HEK293T (cell line): ENCODE measurements around the gene TMEM117.

ENCODE experiments used
- CTCF ChIA-PET: fragments of 350-600 bp; formaldehyde crosslinking; extraction: SDS; loops from one replicate; lab custom pipeline; 2021; ENCODE audit warnings: antibody characterized with exemption, inconsistent platforms; lab: Yijun Ruan, JAX
- POLR2A ChIA-PET: fragments of 350-600 bp; formaldehyde crosslinking; extraction: SDS; loops from one replicate; lab custom pipeline; 2020; ENCODE audit warnings: antibody characterized with exemption, inconsistent platforms; lab: Yijun Ruan, JAX
- DNase-seq: peaks from one replicate; pipeline ENCODE4 v3.0.0; 2012; ENCODE audit warnings: mixed read lengths; ENCODE audit errors: extremely low spot score
- ARNT ChIP-seq: fragments of 450-650 bp; IDR thresholded peaks from 2 replicates; pipeline ENCODE4 v1.6.1; 2017; ENCODE audit warnings: mild to moderate bottlenecking
- BHLHE40 ChIP-seq: fragments of 450-650 bp; IDR thresholded peaks from 2 replicates; pipeline ENCODE4 v1.6.1; 2016; ENCODE audit warnings: mild to moderate bottlenecking, moderate library complexity, borderline replicate concordance
- CTBP1 ChIP-seq: fragments of 450-650 bp; IDR thresholded peaks from 2 replicates; pipeline ENCODE4 v1.6.1; 2016; ENCODE audit warnings: borderline replicate concordance
- ELF4 ChIP-seq: fragments of 450-650 bp; IDR thresholded peaks from 2 replicates; pipeline ENCODE4 v1.6.1; 2017; ENCODE audit warnings: antibody characterized with exemption
- FOXA1 ChIP-seq: fragments of 450-650 bp; IDR thresholded peaks from 2 replicates; pipeline ENCODE4 v1.6.1; 2016; ENCODE audit warnings: mild to moderate bottlenecking
- FOXK2 ChIP-seq: fragments of 450-650 bp; IDR thresholded peaks from 2 replicates; pipeline ENCODE4 v1.6.1; 2016; ENCODE audit warnings: mild to moderate bottlenecking
- FOXM1 ChIP-seq: fragments of 450-650 bp; IDR thresholded peaks from 2 replicates; pipeline ENCODE4 v1.6.1; 2017; ENCODE audit warnings: mild to moderate bottlenecking, borderline replicate concordance
- HDGF ChIP-seq: fragments of 450-650 bp; IDR thresholded peaks from 2 replicates; pipeline ENCODE4 v1.6.1; 2017; ENCODE audit warnings: antibody characterized with exemption, borderline replicate concordance
- L3MBTL2 ChIP-seq: fragments of 450-650 bp; conservative IDR thresholded peaks from 2 replicates; pipeline ENCODE4 v1.6.1; 2016; ENCODE audit warnings: mild to moderate bottlenecking
- LEF1 ChIP-seq: fragments of 450-650 bp; IDR thresholded peaks from 2 replicates; pipeline ENCODE4 v1.6.1; 2017; ENCODE audit warnings: mild to moderate bottlenecking, borderline replicate concordance
- NFRKB ChIP-seq: fragments of 450-650 bp; IDR thresholded peaks from 2 replicates; pipeline ENCODE4 v1.6.1; 2016; ENCODE audit warnings: mild to moderate bottlenecking, moderate library complexity
- SP1 ChIP-seq: fragments of 450-650 bp; IDR thresholded peaks from 2 replicates; pipeline ENCODE4 v1.6.1; 2017
- SUZ12 ChIP-seq: fragments of 450-650 bp; IDR thresholded peaks from 2 replicates; pipeline ENCODE4 v1.6.1; 2016; ENCODE audit warnings: mild to moderate bottlenecking
- TARDBP ChIP-seq: fragments of 450-650 bp; IDR thresholded peaks from 2 replicates; pipeline ENCODE4 v1.6.1; 2016
- ZNF384 ChIP-seq: fragments of 450-650 bp; IDR thresholded peaks from 2 replicates; pipeline ENCODE4 v1.6.1; 2016
- TF ChIP-seq, protein P1 (sequence below): fragments of 450-650 bp; IDR thresholded peaks from 2 replicates; pipeline ENCODE4 v1.6.1; 2016

The TMEM117 gene

DNA sequence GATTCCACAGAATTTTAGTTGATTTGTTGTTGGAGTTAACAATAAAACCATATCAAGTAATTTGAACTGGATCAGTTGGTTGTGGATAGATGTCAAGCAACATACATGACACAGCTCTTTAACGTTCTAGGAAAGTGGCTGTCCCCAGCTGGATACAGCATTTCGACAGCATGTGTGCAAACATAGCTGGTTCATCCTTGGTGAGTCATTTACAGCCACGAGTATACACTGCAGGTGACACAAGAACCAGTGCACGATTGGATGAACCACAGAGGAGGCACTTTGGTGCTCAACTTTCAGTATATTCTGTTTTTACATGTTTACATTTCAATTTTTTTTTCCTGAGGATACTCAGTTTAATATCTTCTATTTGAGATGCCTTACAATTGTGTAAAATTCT lies 242.4 kb downstream of the TMEM117 start:
- POLR2A ChIA-PET: no interaction called here
- DNase-seq: no peak
- CTCF ChIA-PET: no interaction called here
- TF ChIP-seq, protein P1, sequence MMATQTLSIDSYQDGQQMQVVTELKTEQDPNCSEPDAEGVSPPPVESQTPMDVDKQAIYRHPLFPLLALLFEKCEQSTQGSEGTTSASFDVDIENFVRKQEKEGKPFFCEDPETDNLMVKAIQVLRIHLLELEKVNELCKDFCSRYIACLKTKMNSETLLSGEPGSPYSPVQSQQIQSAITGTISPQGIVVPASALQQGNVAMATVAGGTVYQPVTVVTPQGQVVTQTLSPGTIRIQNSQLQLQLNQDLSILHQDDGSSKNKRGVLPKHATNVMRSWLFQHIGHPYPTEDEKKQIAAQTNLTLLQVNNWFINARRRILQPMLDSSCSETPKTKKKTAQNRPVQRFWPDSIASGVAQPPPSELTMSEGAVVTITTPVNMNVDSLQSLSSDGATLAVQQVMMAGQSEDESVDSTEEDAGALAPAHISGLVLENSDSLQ: no peak
- TF ChIP-seq LEF1 (no peak), NFRKB (no peak), BHLHE40 (no peak), TARDBP (no peak), CTBP1 (no peak), FOXM1 (no peak), HDGF (no peak), SUZ12 (no peak), ELF4 (no peak), SP1 (no peak), FOXA1 (no peak), ZNF384 (no peak), ARNT (no peak), FOXK2 (no peak), L3MBTL2 (no peak)

DNA sequence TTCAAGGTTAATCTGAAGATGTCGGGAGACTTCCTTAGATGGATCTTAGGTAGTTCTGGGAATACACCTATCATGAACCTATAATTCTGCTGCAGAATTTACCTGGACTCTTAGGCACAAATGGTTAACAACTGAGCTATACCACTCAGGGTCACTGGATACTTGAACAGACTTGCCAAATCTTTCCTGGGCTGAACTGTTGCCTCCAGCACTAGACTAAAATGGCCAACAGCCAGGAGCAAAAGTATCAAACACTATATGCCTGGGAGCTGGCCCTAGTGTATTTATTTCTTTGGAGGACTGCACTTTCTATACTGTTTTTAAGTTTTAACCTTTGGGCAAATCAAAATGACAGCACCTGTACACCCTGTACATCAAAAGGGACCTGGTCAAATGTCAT lies 252.8 kb downstream of the TMEM117 start:
- TF ChIP-seq FOXA1 (no peak), NFRKB (no peak), ELF4 (no peak), SUZ12 (no peak)
- CTCF ChIA-PET: no interaction called here
- no peak for DNase-seq
- POLR2A ChIA-PET: no interaction called here

DNA sequence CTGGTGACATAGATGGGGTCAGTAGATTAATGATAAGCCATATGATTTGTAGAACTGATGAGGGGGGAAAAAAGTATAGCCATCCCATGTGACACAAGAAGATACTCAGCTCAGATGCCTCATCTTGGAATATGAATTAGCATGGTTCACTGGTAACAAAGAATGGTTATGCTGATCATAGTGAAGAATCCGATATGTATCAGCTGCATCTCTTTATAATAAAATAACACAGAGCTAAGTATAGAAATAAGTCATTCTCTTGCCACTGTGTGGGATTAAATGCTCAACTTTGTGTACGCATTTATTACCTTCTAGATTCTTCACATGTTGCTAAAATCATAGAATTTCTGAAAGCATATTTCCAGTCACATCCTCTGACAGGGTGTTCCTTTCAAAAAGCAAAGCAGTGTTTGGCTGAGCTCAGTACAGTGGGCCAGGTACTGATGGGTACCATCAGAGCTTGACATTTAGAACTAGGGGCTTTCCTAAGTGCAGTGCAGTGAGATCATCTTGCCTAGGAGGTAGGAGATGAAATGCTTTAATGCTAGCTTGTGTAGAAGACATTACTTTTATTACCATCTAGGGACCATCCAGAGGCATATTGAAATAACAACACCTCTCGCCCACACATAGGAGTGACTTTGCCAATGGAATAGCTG lies 256.2 kb downstream of the TMEM117 start:
- no peak for TF ChIP-seq BHLHE40
- no peak for TF ChIP-seq NFRKB
- no peak for TF ChIP-seq ARNT
- TF ChIP-seq ELF4: no peak
- TF ChIP-seq SUZ12: no peak
- no peak for TF ChIP-seq HDGF
- no peak for TF ChIP-seq FOXM1
- TF ChIP-seq LEF1: no peak
- TF ChIP-seq CTBP1: no peak
- no peak for TF ChIP-seq L3MBTL2
- TF ChIP-seq ZNF384: no peak
- no peak for DNase-seq
- POLR2A ChIA-PET: no interaction called here
- CTCF ChIA-PET: no interaction called here

DNA sequence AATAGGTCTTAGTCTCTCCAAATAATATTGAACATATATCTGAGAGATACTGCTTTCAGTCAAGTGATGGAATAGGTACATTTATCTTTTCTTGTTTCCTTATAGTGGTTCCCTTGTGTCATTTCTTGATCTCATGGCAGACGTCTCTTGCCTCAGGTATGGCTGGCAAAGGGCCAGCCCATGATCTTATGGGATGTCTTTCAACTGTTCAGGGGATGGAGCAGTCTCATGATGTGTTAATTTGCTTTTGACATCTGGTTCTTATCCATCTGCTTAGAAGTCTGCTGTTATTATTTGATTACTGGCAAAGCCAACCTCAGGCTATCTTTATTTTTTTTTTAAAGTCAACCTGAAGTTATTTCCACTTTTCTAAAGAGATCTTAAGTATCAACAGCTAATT lies 262.9 kb downstream of the TMEM117 start:
- TF ChIP-seq, protein P1: no peak
- TF ChIP-seq L3MBTL2: no peak
- TF ChIP-seq ELF4: no peak
- DNase-seq: no peak
- CTCF ChIA-PET: no interaction called here
- POLR2A ChIA-PET: no interaction called here

DNA sequence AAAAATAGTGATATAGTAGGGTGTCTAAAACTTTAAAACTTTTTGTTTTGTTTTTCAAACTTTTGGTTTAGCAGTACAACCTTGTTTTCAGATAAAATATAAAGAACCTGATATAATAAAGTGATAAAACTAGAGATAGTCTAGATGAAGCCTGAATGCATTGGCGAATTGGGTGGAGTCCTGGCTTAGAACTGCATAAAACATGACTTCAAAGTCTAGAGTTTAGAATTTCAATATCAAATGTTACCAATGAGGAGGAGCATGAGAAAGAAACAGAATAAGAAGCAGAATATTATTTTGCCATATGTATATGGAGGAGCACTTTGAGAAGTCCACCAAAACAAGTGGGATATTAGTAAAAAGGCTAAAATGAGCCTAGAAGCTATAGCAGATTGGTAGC lies 263.6 kb downstream of the TMEM117 start:
- ChIA-PET CTCF (interaction anchor here (0.5 kb wide), 1 partner anchor 162 kb away, joined by 3 read pairs; no protein-coding TSS in a partner anchor), POLR2A (no interaction called here)
- DNase-seq: no peak
- TF ChIP-seq ARNT (no peak), LEF1 (no peak), SP1 (no peak), FOXK2 (no peak), CTBP1 (no peak), FOXA1 (no peak), NFRKB (no peak), SUZ12 (no peak), ZNF384 (no peak), FOXM1 (no peak), BHLHE40 (no peak), ELF4 (no peak), TARDBP (no peak), L3MBTL2 (no peak), HDGF (no peak)
- TF ChIP-seq, protein P1: no peak

DNA sequence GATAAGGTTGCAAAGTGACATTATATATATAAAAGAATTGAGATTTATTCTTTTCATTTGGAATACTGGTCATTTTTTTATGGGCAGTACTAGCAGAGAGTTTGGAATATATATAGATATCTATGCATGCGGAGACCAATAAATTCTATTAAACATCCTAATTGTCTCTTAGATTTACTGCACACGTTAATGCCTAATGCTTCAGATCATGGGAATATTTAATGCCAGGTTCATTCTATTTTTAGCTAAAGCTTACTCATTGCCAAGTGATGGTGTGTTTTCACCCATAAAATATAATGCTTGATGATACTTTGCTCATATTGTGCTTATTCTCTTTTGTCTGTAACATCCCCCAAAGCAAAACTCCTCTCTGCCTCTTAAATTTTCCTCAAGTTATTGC lies 264.4 kb downstream of the TMEM117 start:
- TF ChIP-seq FOXM1 (no peak), L3MBTL2 (no peak), FOXA1 (no peak), FOXK2 (no peak), HDGF (no peak), TARDBP (no peak), ELF4 (no peak), SP1 (no peak), LEF1 (no peak), NFRKB (no peak), ZNF384 (no peak), ARNT (no peak), SUZ12 (no peak), BHLHE40 (no peak)
- TF ChIP-seq, protein P1: no peak
- DNase-seq: no peak
- CTCF ChIA-PET: no interaction called here
- POLR2A ChIA-PET: no interaction called here
